T-cell (primary cell): Measurements from ENCODE around the gene SLC27A1. TPM values are rescaled to one million over a fixed set of nuclear protein-coding genes. Genes with fewer than 3 reads are reported as not detected.

Experiments used
- ATAC-seq, 4 experiments: fragments of 200-7000 bp in 3 of 4; fragments of 150-1000 bp in 1 of 4; cut with Tn5 transposase; replicated peaks in 1 of 4; 1 replicate in 3 of 4; 2 replicates in 1 of 4; pipeline ENCODE4 v1.10.0; 2021; ENCODE audit warnings: moderate library complexity in 3 of 4, mild to moderate bottlenecking in 2 of 4, moderate number of reproducible peaks in 1 of 4
- CTCF ChIA-PET, 2 donors: fragments of 300-600 bp; sonication (Branson Sonifier 250); formaldehyde crosslinking; loops; one replicate each; lab custom pipeline; 2022; ENCODE audit warnings: antibody characterized with exemption in 2 of 2; lab: Charles Lee
- POLR2A ChIA-PET, 2 donors: fragments of 300-600 bp; sonication (Branson Sonifier 250); formaldehyde crosslinking; loops; one replicate each; lab custom pipeline; 2022; ENCODE audit warnings: antibody characterized with exemption in 2 of 2; lab: Charles Lee
- DNase-seq, 35 experiments: peaks; one replicate each; pipeline versions ENCODE4 v3.0.0 to v3.0.0-alpha.2; 2013 to 2023
- H3K27ac ChIP-seq: one replicate; pipeline ENCODE4 v1.5.1; 2013; ENCODE audit warnings: low read length
- H3K27me3 ChIP-seq, 2 experiments: replicated peaks in 1 of 2; 1 replicate in 1 of 2; 2 replicates in 1 of 2; pipeline versions ENCODE4 v1.6.1 to v1.7.0; 2013; ENCODE audit warnings: low read length in 1 of 2, mixed read lengths in 1 of 2; ENCODE audit not compliant: control insufficient read depth in 2 of 2, insufficient read depth in 2 of 2; ENCODE audit errors: extremely low read depth in 1 of 2
- H3K36me3 ChIP-seq, 2 donors: 1 replicate in 1 of 2; 2 replicates in 1 of 2; pipeline versions ENCODE4 v1.6.1 to v1.7.0; 2013; ENCODE audit warnings: low read length in 1 of 2; ENCODE audit not compliant: control insufficient read depth in 2 of 2, insufficient read depth in 1 of 2; ENCODE audit errors: extremely low read depth in 1 of 2
- H3K4me1 ChIP-seq, 2 experiments: 1 replicate in 1 of 2; 2 replicates in 1 of 2; pipeline versions ENCODE4 v1.6.1 to v1.7.0; 2013; ENCODE audit warnings: low read length in 2 of 2, mixed read lengths in 1 of 2; ENCODE audit not compliant: insufficient read depth in 2 of 2, control insufficient read depth in 1 of 2; ENCODE audit errors: extremely low read depth in 1 of 2
- H3K4me3 ChIP-seq, 2 donors: 1 replicate in 1 of 2; 2 replicates in 1 of 2; pipeline versions ENCODE4 v1.5.1 to v1.7.0; 2013; ENCODE audit warnings: mild to moderate bottlenecking in 2 of 2, low read length in 1 of 2, moderate library complexity in 1 of 2; ENCODE audit not compliant: control insufficient read depth in 1 of 2; ENCODE audit errors: extremely low read depth in 1 of 2
- H3K9me3 ChIP-seq: 2 replicates; pipeline ENCODE4 v1.7.0; 2013
- H3K27ac Mint-ChIP-seq, 2 donors: one replicate each; pipeline ENCODE4 v1.8.0; 2020 to 2021; ENCODE audit warnings: mild to moderate bottlenecking in 2 of 2, mixed read lengths in 2 of 2
- H3K27me3 Mint-ChIP-seq, 2 donors: one replicate each; pipeline ENCODE4 v1.8.0; 2021 to 2022; ENCODE audit warnings: mixed read lengths in 2 of 2
- H3K36me3 Mint-ChIP-seq: one replicate; pipeline ENCODE4 v1.8.0; 2021; ENCODE audit warnings: mixed read lengths
- H3K4me1 Mint-ChIP-seq, 3 donors: one replicate each; pipeline ENCODE4 v1.8.0; 2020 to 2022; ENCODE audit warnings: mixed read lengths in 3 of 3, mild to moderate bottlenecking in 1 of 3
- H3K4me3 Mint-ChIP-seq, 3 donors: one replicate each; pipeline ENCODE4 v1.8.0; 2020 to 2022; ENCODE audit warnings: mild to moderate bottlenecking in 3 of 3, mixed read lengths in 3 of 3, moderate library complexity in 3 of 3
- H3K9me3 Mint-ChIP-seq, 3 donors: one replicate each; pipeline ENCODE4 v1.8.0; 2020 to 2022; ENCODE audit warnings: mixed read lengths in 3 of 3
- WGBS: methylation state at CpG from one replicate; pipeline ENCODE4 v1.1.5; 2013; ENCODE audit warnings: missing lambda C conversion rate; ENCODE audit not compliant: insufficient coverage; 5-methylcytosine and 5-hydroxymethylcytosine counted together
- total RNA-seq, 35 experiments: library from RNA in 6 of 35; stranded (reverse) in 6 of 35; fragments of 120-200 nt in 1 of 35; gene quantifications; one replicate each; pipeline versions ENCODE4 v1.2.1 to v1.2.4 and lab custom pipeline; 2013 to 2026

The SLC27A1 gene
- total RNA-seq, 5 donors from 2014 or later (not counting 1 experiment from before 2014, with no cell fraction given): 5.9 to 13.3 (median 10.5) TPM

- CTCF ChIA-PET: no interaction called here
Measured at GRCh38 chr19:17431417-17431816, 38.9 kb upstream of the SLC27A1 start.

DNA sequence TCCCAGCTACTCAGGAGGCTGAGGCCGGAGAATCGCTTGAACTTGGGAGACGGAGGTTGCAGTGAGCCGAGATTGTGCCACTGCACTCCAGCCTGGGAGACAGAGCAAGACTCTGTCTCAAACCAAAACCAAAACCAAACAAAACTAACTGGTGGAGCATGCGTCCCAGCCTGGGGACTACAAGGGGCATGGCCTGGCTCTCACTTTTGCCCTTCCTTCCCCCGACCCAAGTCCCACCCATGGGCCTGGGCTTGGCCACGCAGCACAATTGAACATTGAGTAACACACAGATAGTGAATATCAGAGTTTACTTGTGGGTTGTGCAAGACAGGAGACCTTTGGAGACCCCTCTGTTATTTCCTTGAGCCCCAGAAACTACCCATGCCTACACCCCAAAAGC, 35.1 kb upstream of the SLC27A1 start:
- ATAC-seq (no peak), DNase-seq (no peak)
- H3K4me1 ChIP-seq: no peaks in the 10 kb centered on the region
- H3K9me3 ChIP-seq: no peaks in the 10 kb centered on the region
- Mint-ChIP-seq H3K27me3 (no peaks in the 10 kb centered on the region), H3K4me1 (no peaks in the 10 kb centered on the region), H3K9me3 (no peaks in the 10 kb centered on the region), H3K4me3 (no peak overlapping the region), H3K36me3 (peaks cover 3% of the 10 kb centered on the region), H3K27ac (no peak overlapping the region)
- H3K4me3 ChIP-seq: no peak overlapping the region
- H3K36me3 ChIP-seq: peaks cover 0 to 4% of the 10 kb centered on the region in 2 donors
- peaks cover 0 to 6% of the 10 kb centered on the region in 2 experiments for H3K27me3 ChIP-seq
- WGBS: 100% methylated on average over 3 of the region's 7 CpGs
- CTCF ChIA-PET: interaction anchor here in 1 of 2 donors (0.9 kb wide), 1 partner anchor 16 kb away, joined by 4 read pairs; the partner anchor contains the start of gene MVB12A
- POLR2A ChIA-PET: no interaction called here
- no peak overlapping the region for H3K27ac ChIP-seq

More at GRCh38 chr19:17431417-17431816, 38.9 kb upstream of the SLC27A1 start:
- H3K36me3 ChIP-seq: peaks cover 0 to 2% of the 10 kb centered on the region in 2 donors
- WGBS: 40% methylated on average over 1 of the region's 7 CpGs
- H3K4me1 ChIP-seq: no peaks in the 10 kb centered on the region
- Mint-ChIP-seq H3K27me3 (no peaks in the 10 kb centered on the region), H3K9me3 (no peaks in the 10 kb centered on the region), H3K27ac (no peak overlapping the region), H3K4me1 (no peaks in the 10 kb centered on the region), H3K36me3 (peaks cover 3% of the 10 kb centered on the region), H3K4me3 (no peak overlapping the region)
- POLR2A ChIA-PET: no interaction called here
- no peaks in the 10 kb centered on the region for H3K9me3 ChIP-seq
- no peaks in the 10 kb centered on the region for H3K27me3 ChIP-seq
- ATAC-seq (no peak), DNase-seq (no peak)
- H3K27ac ChIP-seq: no peak overlapping the region
- H3K4me3 ChIP-seq: no peak overlapping the region

DNA sequence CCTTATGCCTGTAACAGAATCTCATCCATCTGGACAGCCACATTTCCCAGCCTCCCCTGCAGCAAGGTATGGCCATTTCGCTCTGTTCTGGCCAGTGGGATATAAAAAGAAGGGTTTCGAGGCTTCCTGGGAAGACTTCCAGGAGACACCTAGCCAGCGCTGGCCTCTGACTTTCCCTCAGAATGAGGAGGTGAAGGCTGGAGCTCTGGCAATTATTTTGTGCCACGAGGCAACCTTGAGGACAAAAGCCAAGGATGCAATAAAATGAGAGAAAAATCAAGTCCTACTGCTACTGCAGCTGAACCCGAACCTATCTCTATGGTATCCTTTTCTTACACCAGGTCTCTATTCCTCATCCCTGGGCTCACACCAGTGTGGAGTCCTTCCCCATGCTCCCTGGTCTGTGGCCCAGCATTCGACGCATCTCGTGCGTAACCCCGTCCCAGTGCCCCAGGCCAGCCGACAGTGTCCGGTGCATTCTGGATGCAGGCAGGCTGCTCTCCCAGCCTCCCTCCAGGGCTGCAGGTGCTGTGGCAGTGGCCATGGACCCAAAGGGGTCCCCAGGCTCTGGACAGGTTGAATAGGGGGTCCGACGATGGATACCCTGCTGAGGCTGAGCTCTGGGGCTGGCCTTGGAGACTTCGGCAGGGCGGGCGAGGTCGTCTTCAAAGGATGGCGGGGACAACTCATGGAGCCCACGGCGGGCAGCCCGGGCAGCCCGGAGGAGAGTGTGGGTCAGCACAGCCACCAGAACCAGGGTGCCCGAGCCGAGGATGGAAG, 34.0 kb upstream of the SLC27A1 start:
- Histone ChIP-seq H3K9me3 (no peaks in the 10 kb centered on the region), H3K4me1 (no peaks in the 10 kb centered on the region), H3K36me3 (peaks cover 0 to 4% of the 10 kb centered on the region in 2 donors), H3K27me3 (peaks cover 0 to 6% of the 10 kb centered on the region in 2 experiments), H3K4me3 (no peak overlapping the region), H3K27ac (no peak overlapping the region)
- ChIA-PET CTCF (no interaction called here), POLR2A (no interaction called here)
- H3K36me3 Mint-ChIP-seq: peaks cover 3% of the 10 kb centered on the region
- ATAC-seq (no peak), DNase-seq (no peak)
- WGBS: 95% methylated on average over 22 of the region's 25 CpGs
- H3K4me3 Mint-ChIP-seq: no peak overlapping the region
- no peak overlapping the region for H3K27ac Mint-ChIP-seq
- H3K9me3 Mint-ChIP-seq: no peaks in the 10 kb centered on the region
- no peaks in the 10 kb centered on the region for H3K4me1 Mint-ChIP-seq
- no peaks in the 10 kb centered on the region for H3K27me3 Mint-ChIP-seq

- Histone ChIP-seq H3K4me1 (no peaks in the 10 kb centered on the region), H3K36me3 (peaks cover 0 to 4% of the 10 kb centered on the region in 2 donors), H3K9me3 (no peaks in the 10 kb centered on the region), H3K27ac (no peak overlapping the region), H3K27me3 (peaks cover 0 to 6% of the 10 kb centered on the region in 2 experiments), H3K4me3 (no peak overlapping the region)
- H3K4me1 Mint-ChIP-seq: no peaks in the 10 kb centered on the region
- WGBS: 74% methylated on average over 6 of the region's 7 CpGs
- ATAC-seq (no peak), DNase-seq (no peak)
- no peaks in the 10 kb centered on the region for H3K9me3 Mint-ChIP-seq
- H3K4me3 Mint-ChIP-seq: no peak overlapping the region
- ChIA-PET CTCF (no interaction called here), POLR2A (no interaction called here)
- H3K36me3 Mint-ChIP-seq: peaks cover 3% of the 10 kb centered on the region
- no peak overlapping the region for H3K27ac Mint-ChIP-seq
- no peaks in the 10 kb centered on the region for H3K27me3 Mint-ChIP-seq
Measured at GRCh38 chr19:17436874-17437267, 33.5 kb upstream of the SLC27A1 start.

DNA sequence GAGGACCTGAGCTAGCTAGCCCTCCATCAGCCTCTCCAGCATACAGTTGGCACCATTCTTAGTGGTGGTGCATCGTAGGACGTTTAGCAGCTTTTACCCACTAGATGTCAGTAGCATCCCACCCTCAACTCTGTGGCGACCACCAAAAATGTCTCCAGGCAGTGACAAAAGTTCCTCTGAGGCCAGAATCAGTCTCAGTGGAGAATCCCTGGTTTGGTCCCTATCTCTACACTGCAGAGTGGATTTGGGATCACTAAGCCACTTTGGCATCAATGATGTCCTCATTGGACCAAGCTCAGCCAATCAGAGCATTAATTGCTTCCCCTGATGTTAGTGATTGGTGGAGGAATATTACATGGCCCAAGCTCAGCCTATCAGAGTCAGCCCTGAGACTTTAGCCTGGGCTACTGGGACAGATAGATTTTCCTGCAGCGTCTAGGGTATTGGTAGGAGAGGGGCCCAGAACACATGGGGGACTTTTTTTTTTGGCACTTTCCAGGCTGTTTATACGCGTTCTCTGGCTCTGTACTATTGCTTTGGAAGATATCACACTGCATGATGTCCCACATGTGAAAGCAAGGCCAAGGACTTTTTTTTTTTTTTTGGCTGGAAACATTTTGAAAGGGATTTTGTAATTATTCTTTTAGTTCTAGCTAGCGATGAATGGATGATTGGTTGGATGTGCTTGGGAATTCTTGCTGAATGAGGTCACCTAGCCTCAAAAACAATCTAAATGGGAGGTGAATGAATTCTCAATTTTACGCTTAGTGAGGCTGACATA, 28.9 kb upstream of the SLC27A1 start:
- Mint-ChIP-seq H3K9me3 (no peaks in the 10 kb centered on the region), H3K27me3 (no peaks in the 10 kb centered on the region), H3K36me3 (no peaks in the 10 kb centered on the region), H3K4me3 (no peak overlapping the region), H3K4me1 (no peaks in the 10 kb centered on the region), H3K27ac (no peak overlapping the region)
- CTCF ChIA-PET: interaction anchor here (0.6 to 0.7 kb wide), 4 partner anchors 22 to 650 kb away, joined by 3 to 7 read pairs (median 4); no protein-coding TSS in a partner anchor
- Histone ChIP-seq H3K4me1 (no peaks in the 10 kb centered on the region), H3K27me3 (peaks cover 0 to 6% of the 10 kb centered on the region in 2 experiments), H3K36me3 (peaks cover 0 to 2% of the 10 kb centered on the region in 2 donors), H3K27ac (no peak overlapping the region), H3K9me3 (no peaks in the 10 kb centered on the region), H3K4me3 (no peak overlapping the region)
- POLR2A ChIA-PET: interaction anchor here (0.6 kb wide), 4 partner anchors 58 to 1390 kb away, joined by 3 to 7 read pairs (median 5); partner anchors contain the start of gene SLC5A5 (in 1 of the 2)
- peak in 2 of 4 experiments; percentile 52 to 57 for ATAC-seq
- DNase-seq: peak in 4 of 35 experiments; percentile 8 to 57 (median 26)
- WGBS: 85% methylated on average over 3 of the region's 8 CpGs

- ATAC-seq: no peak
Measured at GRCh38 chr19:17445526-17446165, 24.7 kb upstream of the SLC27A1 start.

More at GRCh38 chr19:17445526-17446165, 24.7 kb upstream of the SLC27A1 start:
- H3K27ac ChIP-seq: no peak overlapping the region
- no peak for DNase-seq
- peaks cover 4 to 26% of the 10 kb centered on the region in 2 experiments for H3K27me3 ChIP-seq
- Mint-ChIP-seq H3K36me3 (no peaks in the 10 kb centered on the region), H3K9me3 (no peaks in the 10 kb centered on the region), H3K4me1 (peaks cover 9 to 16% (median 10%) of the 10 kb centered on the region in 3 donors), H3K27ac (no peak overlapping the region), H3K27me3 (peaks cover 4 to 13% of the 10 kb centered on the region in 2 donors), H3K4me3 (no peak overlapping the region)
- no peaks in the 10 kb centered on the region for H3K36me3 ChIP-seq
- whole genome bisulfite sequencing: 100% methylated on average over 1 of the region's 1 CpG
- no peak overlapping the region for H3K4me3 ChIP-seq
- CTCF ChIA-PET: interaction anchor here in 1 of 2 donors (0.5 kb wide), 1 partner anchor 13 kb away, joined by 4 read pairs; no protein-coding TSS in a partner anchor
- POLR2A ChIA-PET: interaction anchor here in 1 of 2 donors (0.5 kb wide), 1 partner anchor 244 kb away, joined by 5 read pairs; no protein-coding TSS in a partner anchor
- peaks cover 0 to 13% of the 10 kb centered on the region in 2 experiments for H3K4me1 ChIP-seq
- H3K9me3 ChIP-seq: no peaks in the 10 kb centered on the region
